ENCODE measurements around the gene IQGAP3. TPM values are rescaled to one million over a fixed set of nuclear protein-coding genes. Genes with fewer than 3 reads are reported as not detected.

Gene IQGAP3
- total and polyA plus RNA-seq, 2 donors (not counting 1 experiment from before 2014, with no cell fraction given) = 0.07 to 0.12 TPM

DNA sequence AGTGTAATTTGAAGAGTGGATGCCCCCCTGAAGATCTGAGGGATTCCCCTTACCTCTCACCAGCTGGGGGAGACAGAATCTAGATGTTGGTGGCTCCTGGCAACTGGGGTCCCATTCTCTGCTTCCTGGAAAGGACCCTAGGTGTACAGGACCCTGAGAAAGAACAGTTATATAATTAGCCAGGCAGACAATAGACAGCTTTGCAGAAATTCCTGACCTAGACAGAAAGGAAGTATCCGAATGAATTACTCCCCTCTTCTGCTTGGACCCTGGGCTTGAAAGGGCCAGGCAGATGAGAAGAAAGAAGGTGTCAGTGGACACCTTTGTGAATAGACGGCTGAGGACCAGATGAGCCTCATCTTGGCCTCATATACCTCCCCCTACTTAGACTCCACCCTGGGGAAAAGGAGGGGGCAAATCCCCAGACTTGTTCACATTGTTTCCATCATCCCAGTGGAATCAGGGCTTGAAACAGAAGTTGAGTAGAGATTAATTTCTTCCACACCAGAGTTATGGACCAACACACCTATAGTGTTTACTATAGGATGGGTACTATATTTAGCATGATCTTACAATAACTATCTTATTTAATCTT lies 1.8 kb upstream of the IQGAP3 start:
- DNase-seq (no peak), ATAC-seq (ENCODE audit: low read depth) (no peak)
- Histone ChIP-seq H3K4me2 (replicated peaks; ENCODE audit: low read depth, low read length, poor library complexity, severe bottlenecking) (no peak overlapping the region), H3K27me3 (replicated peaks in 1 of 4; ENCODE audit: control extremely low read depth in 1 of 4, control insufficient read depth in 3 of 4, insufficient read depth in 4 of 4, low read length in 3 of 4) (peaks cover 0 to 32% (median 14%) of the 10 kb centered on the region in 4 experiments), H3K4me1 (ENCODE audit: control insufficient read depth in 2 of 2, insufficient read depth in 2 of 2, low read length in 2 of 2) (peaks cover 13 to 14% of the 10 kb centered on the region in 2 donors), H3K27ac (ENCODE audit: low read length in 2 of 2) (no peak overlapping the region), H3K9ac (ENCODE audit: low read length) (no peak overlapping the region), H4K20me1 (ENCODE audit: control insufficient read depth, insufficient read depth, low read length, poor library complexity, severe bottlenecking) (no peaks in the 10 kb centered on the region), H3K79me2 (ENCODE audit: control insufficient read depth, insufficient read depth, low read length) (no peaks in the 10 kb centered on the region), H3K36me3 (replicated peaks in 1 of 2; ENCODE audit: control extremely low read depth in 1 of 2, control insufficient read depth in 1 of 2, extremely low read depth in 1 of 2, insufficient read depth in 2 of 2, low read length in 1 of 2) (no peaks in the 10 kb centered on the region), H2AFZ (ENCODE audit: insufficient read depth, low read depth, low read length, poor library complexity, severe bottlenecking) (no peak overlapping the region), H3K9me3 (ENCODE audit: control extremely low read depth in 1 of 3, control insufficient read depth in 2 of 3, insufficient read depth in 1 of 3, low read length in 2 of 3) (peaks cover 0 to 2% (median 0%) of the 10 kb centered on the region in 3 donors), H3K4me3 (ENCODE audit: control extremely low read depth in 1 of 5, extremely low read depth in 1 of 5, insufficient read depth in 1 of 5, low read depth in 2 of 5, low read length in 4 of 5) (no peak overlapping the region)
- peaks cover 23% of the 10 kb centered on the region for H3K27me3 Mint-ChIP-seq
- H3K9me3 Mint-ChIP-seq (ENCODE audit: insufficient read depth) = no peaks in the 10 kb centered on the region
- intact Hi-C loops (cut with micrococcal nuclease) = loop anchor here (5.0 kb wide), 1 partner anchor 33 kb away; no protein-coding TSS in a partner anchor
- H3K4me3 Mint-ChIP-seq = peak overlapping the region; percentile 23
- peaks cover 13% of the 10 kb centered on the region for H3K4me1 Mint-ChIP-seq
- H3K27ac Mint-ChIP-seq = no peak overlapping the region
- WGBS (ENCODE audit: insufficient coverage) = 86% methylated on average over 1 of the region's 2 CpGs
- ChIA-PET CTCF (interaction anchor here (0.9 to 2.5 kb wide), 3 partner anchors 27 to 93 kb away, joined by 3 to 7 read pairs (median 3); partner anchors contain the start of gene GPATCH4), POLR2A (interaction anchor here (0.7 kb wide), 1 partner anchor 74 kb away, joined by 4 read pairs; the partner anchor contains the start of gene MEF2D)
- TF ChIP-seq, protein P1, sequence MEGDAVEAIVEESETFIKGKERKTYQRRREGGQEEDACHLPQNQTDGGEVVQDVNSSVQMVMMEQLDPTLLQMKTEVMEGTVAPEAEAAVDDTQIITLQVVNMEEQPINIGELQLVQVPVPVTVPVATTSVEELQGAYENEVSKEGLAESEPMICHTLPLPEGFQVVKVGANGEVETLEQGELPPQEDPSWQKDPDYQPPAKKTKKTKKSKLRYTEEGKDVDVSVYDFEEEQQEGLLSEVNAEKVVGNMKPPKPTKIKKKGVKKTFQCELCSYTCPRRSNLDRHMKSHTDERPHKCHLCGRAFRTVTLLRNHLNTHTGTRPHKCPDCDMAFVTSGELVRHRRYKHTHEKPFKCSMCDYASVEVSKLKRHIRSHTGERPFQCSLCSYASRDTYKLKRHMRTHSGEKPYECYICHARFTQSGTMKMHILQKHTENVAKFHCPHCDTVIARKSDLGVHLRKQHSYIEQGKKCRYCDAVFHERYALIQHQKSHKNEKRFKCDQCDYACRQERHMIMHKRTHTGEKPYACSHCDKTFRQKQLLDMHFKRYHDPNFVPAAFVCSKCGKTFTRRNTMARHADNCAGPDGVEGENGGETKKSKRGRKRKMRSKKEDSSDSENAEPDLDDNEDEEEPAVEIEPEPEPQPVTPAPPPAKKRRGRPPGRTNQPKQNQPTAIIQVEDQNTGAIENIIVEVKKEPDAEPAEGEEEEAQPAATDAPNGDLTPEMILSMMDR (IDR thresholded peaks at IDR 0.05) = no peak
- no peak for TF ChIP-seq EZH2 (IDR thresholded peaks at IDR 0.05; ENCODE audit: borderline replicate concordance, insufficient read depth, low read depth, low read length, poor library complexity, severe bottlenecking)

DNA sequence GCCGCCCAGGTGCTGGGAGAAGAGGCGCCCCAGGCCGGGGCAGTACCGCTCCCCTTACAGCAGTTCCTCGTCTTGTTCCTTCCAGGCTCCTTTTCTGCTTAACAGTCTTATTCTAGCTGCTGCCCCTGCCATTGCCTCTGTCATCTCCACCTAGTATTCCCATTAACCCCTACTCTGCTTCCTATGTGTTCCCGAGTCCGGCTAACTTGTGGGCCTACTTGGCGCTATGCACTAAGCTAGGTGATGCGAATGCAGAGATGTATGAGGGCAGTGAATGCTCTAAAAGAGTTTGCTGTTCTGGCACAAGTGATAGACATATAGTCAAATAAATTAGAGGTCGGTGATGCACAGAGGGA lies 276 bp upstream of the IQGAP3 start:
- TF ChIP-seq, protein P1 (IDR thresholded peaks at IDR 0.05) = no peak
- TF ChIP-seq EZH2 (IDR thresholded peaks at IDR 0.05; ENCODE audit: borderline replicate concordance, insufficient read depth, low read depth, low read length, poor library complexity, severe bottlenecking) = no peak
- ChIA-PET CTCF (interaction anchor here (0.8 to 2.5 kb wide), 5 partner anchors 12 to 187 kb away, joined by 3 to 9 read pairs (median 3); no protein-coding TSS in a partner anchor), POLR2A (no interaction called here)
- ATAC-seq (ENCODE audit: low read depth) (no peak), DNase-seq (no peak)
- H3K9ac ChIP-seq (ENCODE audit: low read length) = peak overlapping the region; percentile 54
- intact Hi-C loops (cut with micrococcal nuclease) = loop anchor here (1.0 to 5.0 kb wide), 3 partner anchors 35 to 116 kb away; partner anchors contain the start of gene MEF2D
- no peak overlapping the region for H3K27ac ChIP-seq (ENCODE audit: low read length in 2 of 2)
- Mint-ChIP-seq H3K9me3 (ENCODE audit: insufficient read depth) (no peaks in the 10 kb centered on the region), H3K27ac (peak overlapping the region; percentile 12), H3K4me3 (peak overlapping the region; percentile 85), H3K27me3 (peaks cover 23% of the 10 kb centered on the region), H3K4me1 (peaks cover 13% of the 10 kb centered on the region)
- H3K27me3 ChIP-seq (replicated peaks in 1 of 4; ENCODE audit: control extremely low read depth in 1 of 4, control insufficient read depth in 3 of 4, insufficient read depth in 4 of 4, low read length in 3 of 4) = peaks cover 0 to 32% (median 14%) of the 10 kb centered on the region in 4 experiments
- no peaks in the 10 kb centered on the region for H4K20me1 ChIP-seq (ENCODE audit: control insufficient read depth, insufficient read depth, low read length, poor library complexity, severe bottlenecking)
- peak overlapping the region; percentile 77 for H3K4me2 ChIP-seq (replicated peaks; ENCODE audit: low read depth, low read length, poor library complexity, severe bottlenecking)
- peaks cover 0 to 2% (median 0%) of the 10 kb centered on the region in 3 donors for H3K9me3 ChIP-seq (ENCODE audit: control extremely low read depth in 1 of 3, control insufficient read depth in 2 of 3, insufficient read depth in 1 of 3, low read length in 2 of 3)
- peak overlapping the region in 4 of 5 experiments; percentile 22 to 45 (median 28) for H3K4me3 ChIP-seq (ENCODE audit: control extremely low read depth in 1 of 5, extremely low read depth in 1 of 5, insufficient read depth in 1 of 5, low read depth in 2 of 5, low read length in 4 of 5)
- H3K79me2 ChIP-seq (ENCODE audit: control insufficient read depth, insufficient read depth, low read length) = no peaks in the 10 kb centered on the region
- peak overlapping the region; percentile 62 for H2AFZ ChIP-seq (ENCODE audit: insufficient read depth, low read depth, low read length, poor library complexity, severe bottlenecking)
- 45% methylated on average over 9 of the region's 10 CpGs for WGBS (ENCODE audit: insufficient coverage)
- H3K4me1 ChIP-seq (ENCODE audit: control insufficient read depth in 2 of 2, insufficient read depth in 2 of 2, low read length in 2 of 2) = peaks cover 13 to 14% of the 10 kb centered on the region in 2 donors
- no peaks in the 10 kb centered on the region for H3K36me3 ChIP-seq (replicated peaks in 1 of 2; ENCODE audit: control extremely low read depth in 1 of 2, control insufficient read depth in 1 of 2, extremely low read depth in 1 of 2, insufficient read depth in 2 of 2, low read length in 1 of 2)
